H1 (cell line): ENCODE data around the gene PNPLA3. TPM values are rescaled to one million over a fixed set of nuclear protein-coding genes. Genes with fewer than 3 reads are reported as not detected.

Experiments
- CBX5 ChIP-seq: fragments of 300-800, 300-1000 bp; sonication (generic); IDR thresholded peaks from 2 replicates; pipeline ENCODE4 v1.7.1; 2016; ENCODE audit warnings: antibody characterized with exemption, low read length, low read depth
- CBX8 ChIP-seq: fragments of 300-800, 300-1000 bp; sonication (generic); IDR thresholded peaks from 2 replicates; pipeline ENCODE4 v1.7.1; 2016; ENCODE audit warnings: low read depth, low read length, borderline replicate concordance
- CHD7 ChIP-seq: fragments of 300-600 bp; sonication (generic); IDR thresholded peaks from 2 replicates; pipeline ENCODE4 v1.7.1; 2012; ENCODE audit warnings: low read length, moderate library complexity, mild to moderate bottlenecking, inconsistent platforms; ENCODE audit not compliant: insufficient replicate concordance
- RBBP5 ChIP-seq: IDR thresholded peaks from 2 replicates; pipeline ENCODE4 v1.7.1; 2012; ENCODE audit warnings: low read depth, mild to moderate bottlenecking, inconsistent platforms, low read length, moderate library complexity, borderline replicate concordance
- RFX5 ChIP-seq: IDR thresholded peaks from 2 replicates; pipeline ENCODE4 v1.6.1; 2011; ENCODE audit warnings: low read depth, low read length, improper control_type of control experiment, borderline replicate concordance
- SIN3A ChIP-seq, 2 experiments: IDR thresholded peaks in 1 of 2; conservative IDR thresholded peaks in 1 of 2; 2 replicates each; pipeline ENCODE4 v1.6.1; 2011 to 2012; ENCODE audit warnings: low read length in 2 of 2, improper control_type of control experiment in 1 of 2, low read depth in 1 of 2, mild to moderate bottlenecking in 1 of 2
- TBP ChIP-seq: IDR thresholded peaks from 2 replicates; pipeline ENCODE4 v1.6.1; 2011; ENCODE audit warnings: low read depth, low read length, improper control_type of control experiment
- polyA plus RNA-seq, 7 experiments: library from polyadenylated mRNA; depleted of rRNA in 3 of 7; stranded (reverse) in 5 of 7; unstranded in 2 of 7; fragments of >200 nt in 5 of 7; fragments of 200-250 nt in 2 of 7; gene quantifications; 1 replicate in 5 of 7; 2 replicates in 1 of 7; 4 replicates in 1 of 7; pipeline versions ENCODE4 v1.2.1 to v1.2.3, GENCODE V29; 2011 to 2013; ENCODE audit warnings: missing spikeins in 2 of 7, mixed read lengths in 2 of 7
- total RNA-seq: library from RNA; stranded (reverse); fragmentation: NEBNext Ultra II Directional; extraction: Animal tissue kit (Norgen Biotek cat#: 25700); gene quantifications from 2 replicates; pipeline ENCODE4 v1.2.1, GENCODE V29; 2021
- TF ChIP-seq, protein P1 (sequence below): IDR thresholded peaks from 2 replicates; pipeline ENCODE4 v1.6.1; 2012; ENCODE audit warnings: inconsistent platforms
- TF ChIP-seq, protein P2 (sequence below): IDR thresholded peaks from 2 replicates; pipeline ENCODE4 v1.6.1; 2011; ENCODE audit warnings: low read depth, mild to moderate bottlenecking, low read length; ENCODE audit not compliant: insufficient read depth

PNPLA3 gene
- total and polyA plus RNA-seq, 2 of the 8 experiments (the other 6 are each of a cell fraction or from before 2014, with no cell fraction given), result 17.5 to 23.4 TPM

GRCh38 chr22:43911351-43911750, 12.3 kb upstream of the PNPLA3 start (continued):
- TF ChIP-seq CHD7 (no peak), CBX8 (no peak), TBP (no peak), RBBP5 (no peak), RFX5 (no peak), SIN3A (conservative IDR thresholded peaks at IDR 0.05 in 1 of 2, IDR thresholded peaks at IDR 0.05 in 1 of 2; ENCODE audit: low read depth in 1 of 2, low read length in 2 of 2) (no peak), CBX5 (no peak)
- TF ChIP-seq, protein P1, sequence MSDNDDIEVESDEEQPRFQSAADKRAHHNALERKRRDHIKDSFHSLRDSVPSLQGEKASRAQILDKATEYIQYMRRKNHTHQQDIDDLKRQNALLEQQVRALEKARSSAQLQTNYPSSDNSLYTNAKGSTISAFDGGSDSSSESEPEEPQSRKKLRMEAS, result no peak
- TF ChIP-seq, protein P2, sequence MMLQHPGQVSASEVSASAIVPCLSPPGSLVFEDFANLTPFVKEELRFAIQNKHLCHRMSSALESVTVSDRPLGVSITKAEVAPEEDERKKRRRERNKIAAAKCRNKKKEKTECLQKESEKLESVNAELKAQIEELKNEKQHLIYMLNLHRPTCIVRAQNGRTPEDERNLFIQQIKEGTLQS, result no peak
